ENCODE measurements around the gene GAS2L2.

DNA sequence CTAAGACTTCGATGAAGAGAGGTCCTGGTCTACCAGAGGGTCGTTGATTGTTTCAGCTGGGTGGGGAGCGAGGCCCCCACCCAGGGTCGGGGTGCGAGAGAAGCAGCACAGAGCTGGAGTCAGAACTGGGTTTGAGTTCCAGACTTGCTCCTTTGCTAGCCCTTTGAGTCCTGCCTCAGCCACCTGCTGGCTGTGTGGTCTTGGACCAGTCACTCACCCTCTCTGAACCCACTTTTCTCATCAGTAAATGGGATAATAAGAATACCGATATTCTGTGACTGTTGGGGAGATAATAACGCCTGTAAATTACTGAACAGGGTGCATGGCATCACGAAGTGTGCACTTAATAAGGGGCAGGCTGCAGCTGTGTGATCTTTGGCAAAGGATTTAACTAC, 42.8 kb upstream of the GAS2L2 start:
- TF ChIP-seq EZH2 (IDR thresholded peaks at IDR 0.05; ENCODE audit: low read length) (no peak), CTCF (optimal IDR thresholded peaks at IDR 0.05 in 1 of 3, IDR thresholded peaks at IDR 0.05 in 1 of 3, conservative IDR thresholded peaks at IDR 0.05 in 1 of 3; ENCODE audit: extremely low read depth in 1 of 3, insufficient read depth in 2 of 3, low read length in 3 of 3) (no peak)

Measured in keratinocyte (primary cell).